ENCODE measurements around the gene DIO1. TPM values are rescaled to one million over a fixed set of nuclear protein-coding genes. Genes with fewer than 3 reads are reported as not detected.

Gene DIO1
- total and polyA plus RNA-seq, 2 donors from 2014 or later: 2.9 to 40.6 TPM

DNA sequence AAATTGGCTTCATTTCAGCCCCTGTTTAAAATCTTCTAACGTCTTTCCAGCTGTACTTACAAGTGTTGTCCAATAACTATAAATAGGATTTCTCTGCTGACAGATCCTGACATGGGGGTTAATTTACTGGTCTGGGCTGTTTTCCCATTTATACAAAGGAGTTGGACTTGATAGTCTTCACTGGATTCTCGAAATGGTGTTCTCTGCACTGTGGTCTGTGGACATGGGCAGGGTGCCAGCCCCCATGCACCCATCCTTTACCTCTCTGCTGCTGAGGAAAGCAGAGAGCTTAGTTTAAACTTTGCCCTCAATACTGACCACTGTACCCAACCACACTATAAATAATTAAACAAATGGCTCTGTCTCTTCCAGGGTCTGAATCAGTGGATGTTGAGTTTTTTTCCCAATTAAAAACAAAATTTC, 5.2 kb downstream of the DIO1 start:
- H3K9me3 ChIP-seq (ENCODE audit: control insufficient read depth in 2 of 3, insufficient read depth in 1 of 3, low read length in 3 of 3): no peaks in the 10 kb centered on the region
- TF ChIP-seq, protein P1, sequence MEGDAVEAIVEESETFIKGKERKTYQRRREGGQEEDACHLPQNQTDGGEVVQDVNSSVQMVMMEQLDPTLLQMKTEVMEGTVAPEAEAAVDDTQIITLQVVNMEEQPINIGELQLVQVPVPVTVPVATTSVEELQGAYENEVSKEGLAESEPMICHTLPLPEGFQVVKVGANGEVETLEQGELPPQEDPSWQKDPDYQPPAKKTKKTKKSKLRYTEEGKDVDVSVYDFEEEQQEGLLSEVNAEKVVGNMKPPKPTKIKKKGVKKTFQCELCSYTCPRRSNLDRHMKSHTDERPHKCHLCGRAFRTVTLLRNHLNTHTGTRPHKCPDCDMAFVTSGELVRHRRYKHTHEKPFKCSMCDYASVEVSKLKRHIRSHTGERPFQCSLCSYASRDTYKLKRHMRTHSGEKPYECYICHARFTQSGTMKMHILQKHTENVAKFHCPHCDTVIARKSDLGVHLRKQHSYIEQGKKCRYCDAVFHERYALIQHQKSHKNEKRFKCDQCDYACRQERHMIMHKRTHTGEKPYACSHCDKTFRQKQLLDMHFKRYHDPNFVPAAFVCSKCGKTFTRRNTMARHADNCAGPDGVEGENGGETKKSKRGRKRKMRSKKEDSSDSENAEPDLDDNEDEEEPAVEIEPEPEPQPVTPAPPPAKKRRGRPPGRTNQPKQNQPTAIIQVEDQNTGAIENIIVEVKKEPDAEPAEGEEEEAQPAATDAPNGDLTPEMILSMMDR (IDR thresholded peaks at IDR 0.05; ENCODE audit: borderline replicate concordance, extremely low read depth, insufficient read depth): no peak
- peaks cover 0 to 10% (median 0%) of the 10 kb centered on the region in 3 donors for H3K4me1 ChIP-seq (ENCODE audit: control insufficient read depth in 2 of 3, insufficient read depth in 2 of 3, low read depth in 1 of 3, low read length in 3 of 3)
- H3K36me3 ChIP-seq (ENCODE audit: control insufficient read depth in 2 of 3, insufficient read depth in 3 of 3, low read length in 3 of 3): no peaks in the 10 kb centered on the region
- peak overlapping the region in 2 of 3 donors; percentile 24 to 52 for H3K4me3 ChIP-seq (ENCODE audit: low read length in 3 of 3)
- H3K27me3 ChIP-seq (ENCODE audit: control insufficient read depth, insufficient read depth, low read length): no peaks in the 10 kb centered on the region
- H3K9ac ChIP-seq (ENCODE audit: low read length in 3 of 3): no peak overlapping the region
- DNase-seq: peak in 4 of 5 donors; percentile 62 to 89 (median 76)
- intact Hi-C loops (cut with DNase I): loop anchor here (10.0 kb wide), 1 partner anchor 46 kb away; the partner anchor contains the start of genes IFT25 and LRRC42
- peak overlapping the region; percentile 60 to 89 for H3K27ac ChIP-seq (ENCODE audit: low read depth in 2 of 2, low read length in 2 of 2)
- peak; percentile 39 for FAIRE-seq

DNA sequence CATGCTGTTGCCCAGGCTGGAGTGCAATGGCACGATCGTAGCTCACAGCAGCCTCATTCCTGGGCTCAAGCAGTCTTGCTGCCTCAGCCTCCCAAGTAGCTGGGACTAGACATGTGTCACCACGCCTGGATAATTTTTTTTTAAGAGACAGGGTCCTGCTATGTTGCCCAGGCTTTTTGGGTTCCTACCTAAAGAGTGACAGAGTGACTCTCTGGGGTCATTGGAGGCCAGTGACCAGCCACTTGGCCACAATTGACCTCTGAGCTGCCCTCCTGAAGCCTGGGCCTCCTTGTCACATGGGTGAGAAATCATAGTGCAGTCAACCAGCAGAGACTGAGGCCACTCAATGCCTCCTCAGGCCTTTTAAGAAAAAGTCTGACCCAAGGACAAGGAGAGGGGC, 5.7 kb downstream of the DIO1 start:
- H3K9me3 ChIP-seq (ENCODE audit: control insufficient read depth in 2 of 3, insufficient read depth in 1 of 3, low read length in 3 of 3): no peaks in the 10 kb centered on the region
- peak overlapping the region in 1 of 3 donors; percentile 24 for H3K4me3 ChIP-seq (ENCODE audit: low read length in 3 of 3)
- FAIRE-seq: no peak
- no peaks in the 10 kb centered on the region for H3K27me3 ChIP-seq (ENCODE audit: control insufficient read depth, insufficient read depth, low read length)
- TF ChIP-seq, protein P1 (IDR thresholded peaks at IDR 0.05; ENCODE audit: borderline replicate concordance, extremely low read depth, insufficient read depth): no peak
- no peak overlapping the region for H3K9ac ChIP-seq (ENCODE audit: low read length in 3 of 3)
- DNase-seq: no peak
- peaks cover 0 to 10% (median 0%) of the 10 kb centered on the region in 3 donors for H3K4me1 ChIP-seq (ENCODE audit: control insufficient read depth in 2 of 3, insufficient read depth in 2 of 3, low read depth in 1 of 3, low read length in 3 of 3)
- no peaks in the 10 kb centered on the region for H3K36me3 ChIP-seq (ENCODE audit: control insufficient read depth in 2 of 3, insufficient read depth in 3 of 3, low read length in 3 of 3)
- intact Hi-C loops (cut with DNase I): loop anchor here (10.0 kb wide), 1 partner anchor 45 kb away; the partner anchor contains the start of genes IFT25 and LRRC42
- peak overlapping the region; percentile 51 to 79 for H3K27ac ChIP-seq (ENCODE audit: low read depth in 2 of 2, low read length in 2 of 2)

DNA sequence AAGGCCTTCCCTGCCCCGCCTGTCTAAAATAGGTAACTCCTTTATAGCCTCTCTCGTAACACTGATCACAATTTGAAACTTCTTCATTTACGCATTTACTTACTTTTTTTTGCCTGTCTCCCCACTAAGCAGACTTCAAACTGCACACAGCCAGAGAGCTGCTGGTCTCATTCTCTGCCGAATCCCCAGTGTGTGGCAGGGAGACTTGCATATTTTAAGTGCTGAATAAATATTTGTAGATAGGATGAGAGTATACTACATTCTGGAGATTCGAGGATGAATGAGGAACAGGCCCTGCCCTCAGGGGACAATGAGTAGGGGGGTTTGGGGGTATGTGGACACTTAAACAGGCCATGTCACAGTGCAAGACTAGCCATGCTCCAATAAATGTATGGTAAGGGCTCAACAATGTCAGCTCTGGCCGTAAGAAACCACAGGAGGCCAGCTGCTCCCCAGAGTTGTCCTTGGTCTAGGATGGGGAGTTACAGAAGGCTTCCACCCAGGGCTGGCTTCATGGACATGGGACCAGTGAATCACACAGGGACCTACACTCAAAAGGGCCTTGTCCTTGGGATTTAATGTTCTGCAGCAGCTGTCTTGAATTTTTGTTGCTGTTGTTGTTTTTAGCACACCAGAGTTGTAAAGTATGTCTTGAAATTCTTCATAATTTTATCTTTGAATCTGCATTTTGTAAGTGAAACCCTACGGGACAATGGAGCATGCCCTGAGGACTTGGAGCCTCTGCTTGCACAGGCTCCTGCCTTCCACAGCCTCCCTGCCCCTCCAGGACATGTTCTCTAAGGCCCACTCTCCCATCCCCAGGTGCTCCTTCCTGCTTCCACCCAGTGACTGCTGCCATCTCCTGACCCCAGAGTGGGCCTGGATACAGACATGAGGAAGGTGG, 8.5 kb downstream of the DIO1 start:
- no peak overlapping the region for H3K9ac ChIP-seq (ENCODE audit: low read length in 3 of 3)
- peaks cover 0 to 10% (median 0%) of the 10 kb centered on the region in 3 donors for H3K4me1 ChIP-seq (ENCODE audit: control insufficient read depth in 2 of 3, insufficient read depth in 2 of 3, low read depth in 1 of 3, low read length in 3 of 3)
- no peak overlapping the region for H3K4me3 ChIP-seq (ENCODE audit: low read length in 3 of 3)
- intact Hi-C loops (cut with DNase I): no loop called here
- H3K27me3 ChIP-seq (ENCODE audit: control insufficient read depth, insufficient read depth, low read length): no peaks in the 10 kb centered on the region
- TF ChIP-seq, protein P1 (IDR thresholded peaks at IDR 0.05; ENCODE audit: borderline replicate concordance, extremely low read depth, insufficient read depth): no peak
- DNase-seq: no peak
- H3K9me3 ChIP-seq (ENCODE audit: control insufficient read depth in 2 of 3, insufficient read depth in 1 of 3, low read length in 3 of 3): no peaks in the 10 kb centered on the region
- FAIRE-seq: no peak
- H3K36me3 ChIP-seq (ENCODE audit: control insufficient read depth in 2 of 3, insufficient read depth in 3 of 3, low read length in 3 of 3): no peaks in the 10 kb centered on the region
- no peak overlapping the region for H3K27ac ChIP-seq (ENCODE audit: low read depth in 2 of 2, low read length in 2 of 2)

All from kidney (tissue), 14 donors.